NCI-H82 treated with DMSO at 0.1 percent for 48 hours (cell line): ENCODE measurements around the gene PAH.

ENCODE experiments used
- DNase-seq: peaks from one replicate; lab custom pipeline; 2025; ENCODE audit not compliant: unreplicated experiment; lab: John Stamatoyannopoulos, UW

The PAH gene

DNA sequence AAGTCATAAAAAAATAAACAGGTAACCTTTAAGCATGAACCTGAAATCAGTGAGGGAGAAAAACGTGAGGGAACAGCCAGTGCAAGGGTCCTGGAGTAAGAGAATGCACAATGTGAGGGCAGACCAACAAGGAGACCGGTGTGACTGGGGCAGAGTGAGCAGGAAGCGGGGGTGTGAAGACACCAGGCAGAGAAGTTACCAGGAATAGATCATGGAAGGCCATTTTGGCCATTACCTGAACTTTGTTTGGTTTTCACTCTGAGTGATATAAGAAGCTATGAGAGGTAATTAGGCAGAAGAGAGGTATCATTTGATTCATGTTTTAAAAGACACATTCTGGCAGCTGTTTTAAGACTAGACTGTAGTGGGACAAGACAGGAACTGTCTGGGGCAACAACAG lies 15.0 kb downstream of the PAH start:
- no peak for DNase-seq

DNA sequence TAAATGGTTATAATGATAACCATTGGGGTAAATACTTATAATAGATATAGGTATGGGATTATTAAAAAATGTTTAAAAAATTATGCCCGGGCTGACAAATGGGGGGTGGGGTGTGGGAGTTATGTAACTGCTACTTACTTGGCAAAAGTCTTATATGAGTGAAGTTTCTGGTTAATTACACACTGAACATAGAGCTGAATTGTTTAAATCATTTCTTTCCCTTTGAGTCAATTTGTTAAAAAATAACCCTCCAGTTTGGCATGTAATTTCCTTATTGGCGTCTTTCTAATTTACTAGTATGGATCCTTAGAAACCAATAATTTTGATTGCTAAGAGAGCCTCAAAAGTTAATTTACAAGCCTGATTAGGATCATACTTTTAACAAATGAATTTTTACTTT lies 16.7 kb downstream of the PAH start:
- DNase-seq = no peak

DNA sequence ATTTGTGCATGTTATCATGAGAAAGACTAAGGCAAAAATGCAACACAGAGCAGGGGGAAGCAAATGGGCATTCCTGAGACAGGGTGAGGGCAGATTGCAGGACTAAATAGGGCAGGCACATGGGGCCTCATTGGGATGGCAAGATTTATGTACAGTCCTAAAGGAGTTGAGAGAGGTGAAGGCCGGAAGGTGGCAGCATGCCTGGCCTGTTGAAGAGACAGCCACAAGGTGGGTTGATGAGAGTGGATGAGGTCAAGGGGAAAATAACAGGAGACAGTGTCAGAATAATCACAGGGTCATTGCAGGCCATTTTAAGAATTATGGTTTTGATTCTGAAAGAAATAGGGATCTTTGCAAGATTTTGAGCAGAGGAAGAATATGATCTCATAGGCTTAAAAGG lies 21.0 kb downstream of the PAH start:
- no peak for DNase-seq

DNA sequence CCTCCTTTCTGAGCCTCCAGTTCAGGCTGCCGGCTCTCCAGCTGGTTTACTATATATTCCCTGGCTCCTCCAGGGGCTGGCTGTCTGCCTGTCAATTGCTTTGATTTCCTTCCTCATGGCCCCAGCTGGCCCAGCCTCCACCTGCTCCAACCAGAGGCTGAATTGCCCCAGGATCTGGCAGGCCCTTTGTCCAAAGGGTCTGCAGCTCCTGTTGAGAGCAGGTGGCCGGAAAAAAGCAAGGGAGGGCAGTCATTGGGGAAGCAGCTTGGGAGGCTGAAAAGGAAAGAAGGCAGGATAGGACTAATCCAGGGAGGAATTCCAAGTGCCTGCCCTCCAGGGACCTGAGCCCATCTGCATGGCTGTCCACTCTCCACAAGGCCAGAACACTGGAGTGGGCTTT lies 25.3 kb downstream of the PAH start:
- no peak for DNase-seq

DNA sequence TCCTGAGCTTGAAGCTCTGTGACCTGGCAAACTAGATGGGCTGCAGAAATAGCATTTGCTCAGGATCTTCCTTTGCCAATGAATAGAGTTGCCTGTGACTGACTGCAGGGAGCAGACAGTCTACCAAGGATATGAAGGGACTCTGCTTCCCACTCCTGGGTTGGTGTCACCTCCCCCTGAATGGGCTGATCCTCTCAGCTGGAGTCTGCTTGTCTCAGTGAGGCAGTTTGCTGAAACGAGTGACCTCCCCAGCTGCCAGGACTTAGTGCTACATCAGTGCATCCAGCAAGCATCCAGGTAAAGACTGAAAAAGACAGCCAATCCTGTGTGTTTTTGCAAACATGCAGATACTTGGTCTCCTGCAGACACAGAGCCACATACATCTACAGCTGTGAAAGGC lies 28.5 kb downstream of the PAH start:
- DNase-seq = no peak

DNA sequence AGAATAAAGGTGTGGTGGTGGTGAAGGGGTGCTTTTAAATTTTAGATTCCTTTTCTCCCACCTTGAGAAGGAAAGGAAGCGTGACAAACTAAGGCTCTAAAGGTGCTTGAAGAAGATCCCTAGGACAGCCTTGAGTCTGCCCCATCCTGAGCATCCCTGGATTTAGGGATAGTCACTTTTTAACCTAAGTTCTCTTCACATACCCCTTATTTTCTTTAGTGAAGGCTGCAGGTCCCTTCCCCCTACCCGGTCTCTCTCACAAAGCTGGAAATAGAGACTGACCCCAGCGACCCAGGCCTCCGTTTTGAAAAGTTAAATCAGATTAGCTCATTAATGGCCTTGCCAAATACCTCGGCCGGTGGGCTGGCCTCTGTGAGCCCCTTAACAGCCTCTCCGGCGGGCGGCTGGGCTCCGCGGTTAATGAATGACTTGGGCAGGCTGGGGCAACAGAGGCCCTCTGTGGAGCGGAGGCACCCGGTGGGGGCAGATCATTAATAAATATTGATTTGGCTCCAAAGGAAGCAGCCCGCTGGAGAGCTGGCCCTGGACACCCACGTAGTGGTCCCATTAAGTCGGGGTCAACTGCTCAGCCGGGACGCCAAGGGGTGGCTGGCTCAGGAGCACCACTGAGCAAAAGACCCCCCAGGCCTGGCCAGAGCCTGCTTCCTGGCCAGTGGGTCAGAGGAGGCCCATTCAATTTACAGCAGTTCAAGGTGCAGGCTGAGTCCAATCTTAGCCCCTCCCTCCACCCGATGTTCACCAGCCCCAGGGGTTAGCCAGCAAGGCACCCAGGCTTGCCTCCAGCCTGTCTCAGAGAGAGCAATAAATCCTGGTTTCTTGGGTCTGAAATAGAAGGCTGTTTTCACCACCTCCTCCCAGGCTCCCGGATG lies 31.8 kb downstream of the PAH start:
- no peak for DNase-seq

DNA sequence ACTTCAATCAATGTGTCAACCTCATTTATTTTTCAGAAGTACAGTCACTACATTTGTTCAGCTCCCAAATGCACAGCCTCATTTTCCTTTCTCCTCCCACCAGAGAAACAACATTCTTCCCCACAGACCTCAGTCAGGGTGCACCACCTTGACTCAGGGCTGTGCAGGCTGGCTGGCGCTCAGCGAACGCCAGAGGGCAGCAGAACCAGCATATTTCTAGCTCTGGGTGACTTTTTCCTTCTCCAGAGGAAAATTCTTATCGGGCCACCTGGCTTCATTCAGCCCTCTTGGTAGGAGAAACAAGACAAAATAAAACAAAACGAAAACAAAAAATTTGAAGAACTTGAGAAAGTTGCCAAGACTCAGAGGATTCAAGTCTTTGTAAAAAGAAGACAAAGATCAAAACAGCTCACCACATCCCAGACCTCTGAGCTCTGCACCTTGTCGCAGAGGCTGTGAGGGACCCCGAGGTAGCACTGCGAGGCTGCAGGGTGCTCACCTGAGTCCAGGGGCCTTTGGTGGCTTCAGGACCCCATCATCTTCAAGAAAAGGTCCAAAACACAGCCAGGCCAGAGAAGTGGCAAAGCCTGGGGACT lies 33.7 kb downstream of the PAH start:
- peak; percentile 20 for DNase-seq

DNA sequence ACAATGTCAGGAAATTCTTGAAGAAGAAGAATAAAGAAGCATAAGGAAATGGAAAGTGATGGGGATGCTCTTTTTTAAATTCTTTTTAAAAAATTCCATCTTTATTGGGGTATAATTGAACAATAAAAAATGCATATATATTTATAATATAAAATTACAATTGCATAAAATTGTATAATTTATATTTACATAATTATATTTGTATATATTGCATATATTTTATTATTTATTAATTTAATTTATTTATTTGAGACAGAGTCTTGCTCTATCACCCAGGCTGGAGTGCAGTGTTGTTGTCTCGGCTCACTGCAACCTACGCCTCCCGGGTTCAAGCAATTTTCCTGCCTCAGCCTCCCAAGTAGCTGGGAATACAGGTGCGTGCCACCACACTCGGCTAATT lies 36.3 kb downstream of the PAH start:
- no peak for DNase-seq

DNA sequence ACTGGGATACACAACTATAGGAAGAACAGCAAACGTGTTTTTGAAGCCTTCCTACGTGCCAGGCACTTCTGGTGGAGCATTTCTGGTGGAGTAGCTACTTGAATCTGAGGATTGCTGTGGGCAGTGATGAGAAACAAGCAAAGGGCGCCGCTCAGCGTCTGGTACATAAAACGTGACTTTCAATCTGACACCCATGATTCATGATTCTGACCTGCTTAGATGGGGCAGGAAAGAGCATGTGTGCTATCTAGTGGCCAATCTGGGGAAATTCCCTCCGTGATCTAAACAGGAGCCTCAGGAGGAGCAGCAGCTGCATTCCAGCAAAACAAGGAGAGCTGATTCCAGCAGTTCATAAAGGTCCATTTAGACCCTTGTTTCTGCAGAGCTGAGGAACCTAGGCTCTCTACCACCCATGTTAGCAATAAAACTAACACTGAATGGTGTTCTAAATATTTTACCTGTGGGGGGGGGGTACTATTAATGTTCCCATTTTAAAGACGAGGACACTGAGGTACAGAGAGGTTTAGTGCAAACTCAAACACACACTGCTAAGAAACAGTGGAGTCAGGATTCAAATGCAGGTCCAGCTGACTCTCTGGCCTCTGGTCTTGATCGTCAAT lies 37.8 kb downstream of the PAH start:
- DNase-seq = peak; percentile 88

DNA sequence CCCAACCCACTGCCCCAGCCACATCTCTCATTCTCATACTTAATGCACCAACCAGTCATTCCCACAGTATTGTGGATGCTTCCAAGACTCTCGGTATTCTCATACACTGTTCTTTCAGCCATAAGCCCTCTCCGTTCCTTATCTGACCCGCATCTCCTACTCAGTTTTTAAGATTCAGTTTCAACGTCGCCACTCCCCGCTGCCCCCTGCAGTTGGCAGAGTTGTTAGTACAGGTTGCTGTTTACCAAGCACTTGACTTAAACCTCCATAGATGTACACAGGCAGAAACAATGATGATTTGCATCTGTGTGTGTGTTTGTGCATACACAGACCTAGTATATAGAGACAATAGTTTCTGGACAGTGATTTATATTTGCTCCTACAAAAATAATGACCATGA lies 40.2 kb downstream of the PAH start:
- DNase-seq = no peak

DNA sequence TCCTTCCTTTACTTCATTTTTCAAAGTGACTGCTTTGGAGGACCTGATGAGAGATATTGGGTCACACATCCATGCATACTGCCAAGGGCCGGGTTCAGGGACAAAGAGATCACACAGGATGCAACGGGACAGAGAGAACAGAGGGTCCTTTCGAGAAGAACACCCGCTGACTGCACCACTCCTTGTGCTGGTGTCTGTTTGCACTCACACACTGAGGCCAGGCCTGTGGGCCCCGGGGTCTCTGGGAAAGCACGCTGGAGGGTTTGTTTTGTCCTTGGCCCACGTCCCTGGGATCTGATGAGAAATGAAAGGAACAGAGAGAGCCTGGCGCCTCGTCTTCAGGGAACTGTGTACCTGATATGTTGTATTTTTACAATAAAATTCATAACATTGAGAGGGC lies 42.2 kb downstream of the PAH start:
- DNase-seq = no peak

DNA sequence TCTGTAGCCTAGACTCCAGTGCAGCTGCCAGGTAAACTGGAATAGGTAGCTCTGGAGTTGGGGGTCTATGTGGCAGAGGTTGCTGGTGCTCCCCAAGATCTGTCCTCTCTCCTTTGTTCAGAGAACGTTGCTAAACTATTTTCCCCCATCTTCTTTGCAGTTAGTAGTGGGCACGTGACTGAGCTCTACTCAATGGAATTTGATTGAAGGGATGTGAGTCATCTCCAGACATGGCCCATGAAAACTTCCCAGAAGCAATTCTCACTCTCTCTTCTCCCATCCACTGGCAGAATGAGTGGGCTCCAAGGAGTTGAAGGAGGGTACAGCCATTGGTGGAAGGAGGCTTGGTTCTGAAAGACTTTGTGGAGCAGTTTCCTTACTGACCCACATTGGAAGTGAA lies 44.0 kb downstream of the PAH start:
- DNase-seq = no peak

DNA sequence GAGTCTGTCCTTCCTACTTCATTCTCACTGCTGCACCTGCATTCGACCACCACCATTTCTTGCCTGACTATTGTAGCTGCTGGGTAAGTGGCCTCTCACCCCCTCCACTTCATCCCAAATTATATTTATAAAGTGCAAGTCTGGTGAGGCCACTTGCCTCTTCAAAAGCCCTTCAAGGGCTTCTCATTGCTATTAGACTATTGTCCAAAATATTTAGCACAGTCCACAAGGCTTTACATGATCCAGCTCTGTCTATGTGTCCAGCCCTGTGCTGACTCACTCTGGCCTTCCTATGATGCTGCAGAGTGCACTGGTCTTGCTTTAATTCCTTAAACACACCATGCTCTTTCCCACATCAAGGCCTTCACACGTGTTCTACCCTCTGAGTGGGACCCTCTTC lies 46.0 kb downstream of the PAH start:
- no peak for DNase-seq

DNA sequence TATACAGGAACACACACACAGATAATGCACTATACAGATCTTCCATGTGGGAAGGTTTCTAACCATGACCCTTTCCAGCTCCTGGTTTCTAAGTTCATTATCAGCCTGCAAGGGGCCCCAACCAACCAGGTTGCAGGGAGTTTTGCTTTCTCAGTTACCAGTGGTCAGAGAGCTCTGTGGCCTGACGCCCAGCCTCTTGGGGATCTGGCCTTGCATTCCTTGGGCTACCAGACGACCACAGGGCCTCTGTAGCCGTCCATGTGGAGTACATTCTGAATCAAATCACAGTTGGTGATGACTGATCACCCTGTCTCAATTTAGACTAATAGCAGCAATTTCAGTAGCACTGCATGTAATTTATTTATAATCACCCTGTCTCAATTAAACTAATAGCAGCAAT lies 47.5 kb downstream of the PAH start:
- DNase-seq = no peak

DNA sequence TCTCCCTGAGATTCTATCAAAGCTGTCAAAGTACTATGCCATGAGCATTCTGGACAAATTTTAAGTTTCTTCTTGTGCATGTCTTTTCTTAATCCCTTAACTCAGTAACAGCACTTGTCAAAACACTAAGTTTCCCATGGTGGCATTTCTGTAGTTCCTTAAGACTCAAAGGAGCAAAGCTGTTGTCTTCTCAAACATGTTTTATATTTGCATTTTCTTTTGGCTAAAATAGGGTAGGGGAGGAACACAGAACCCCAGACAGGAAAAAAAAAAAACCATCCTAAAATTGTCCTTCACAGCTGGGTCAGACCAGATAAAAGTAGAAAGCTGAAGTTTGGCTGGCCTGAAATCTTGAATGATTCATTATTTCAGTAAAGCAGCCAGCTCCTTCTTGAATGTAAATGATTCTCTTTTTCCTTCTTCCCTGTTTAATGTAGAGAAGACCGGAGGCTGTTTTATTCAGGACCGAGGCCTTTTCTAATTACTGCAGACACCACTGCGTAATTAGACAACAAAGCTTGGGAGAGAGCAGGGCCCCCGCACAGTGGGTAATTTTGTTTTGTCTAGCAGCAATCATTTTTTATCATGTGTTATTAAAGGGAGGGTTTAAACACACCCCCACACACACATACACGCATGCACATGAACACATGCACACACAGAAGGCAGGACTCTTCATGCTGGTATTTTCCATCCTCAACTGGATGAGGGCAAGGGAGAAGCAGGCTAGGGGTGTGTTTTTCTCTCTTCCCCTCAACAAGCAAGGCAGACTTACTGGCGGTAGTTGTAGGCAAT lies 51.0 kb downstream of the PAH start:
- no peak for DNase-seq

DNA sequence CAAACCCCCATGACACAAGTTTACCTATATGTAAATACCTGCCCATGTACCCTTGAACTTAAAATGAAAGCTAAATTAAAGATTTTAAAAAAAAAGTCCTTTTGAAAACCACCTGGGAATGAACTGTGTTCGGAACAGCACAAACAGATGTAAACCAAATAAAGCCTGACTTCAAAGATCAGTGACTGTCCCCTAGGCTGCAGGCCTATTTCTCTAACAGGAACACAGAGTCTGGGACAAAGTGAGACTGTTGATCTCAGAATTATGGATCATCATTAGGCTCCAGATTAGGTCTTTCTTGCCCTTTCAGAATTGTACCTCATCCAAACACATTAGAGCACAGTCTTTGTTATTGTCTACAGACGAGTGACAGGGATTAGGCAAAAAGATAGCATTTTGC lies 54.6 kb downstream of the PAH start:
- no peak for DNase-seq

DNA sequence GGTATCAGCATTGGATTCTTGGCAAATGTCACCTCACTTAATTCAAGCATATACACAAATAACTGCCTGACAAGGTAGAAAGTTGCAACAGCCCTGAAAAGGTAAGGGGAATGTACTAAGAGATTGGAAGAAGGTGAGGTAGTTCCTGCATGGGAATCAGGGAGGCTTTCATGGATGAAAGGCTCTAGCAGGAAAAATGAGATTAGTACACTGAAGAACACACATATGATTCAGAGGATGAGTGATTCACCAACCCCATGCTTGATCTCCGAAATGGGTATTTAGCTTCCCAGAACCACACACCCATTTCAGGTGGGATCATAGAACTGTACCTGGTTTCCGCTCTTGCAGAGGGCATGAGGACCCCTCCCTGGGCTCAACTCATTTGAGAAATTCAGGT lies 65.8 kb downstream of the PAH start:
- DNase-seq = no peak

DNA sequence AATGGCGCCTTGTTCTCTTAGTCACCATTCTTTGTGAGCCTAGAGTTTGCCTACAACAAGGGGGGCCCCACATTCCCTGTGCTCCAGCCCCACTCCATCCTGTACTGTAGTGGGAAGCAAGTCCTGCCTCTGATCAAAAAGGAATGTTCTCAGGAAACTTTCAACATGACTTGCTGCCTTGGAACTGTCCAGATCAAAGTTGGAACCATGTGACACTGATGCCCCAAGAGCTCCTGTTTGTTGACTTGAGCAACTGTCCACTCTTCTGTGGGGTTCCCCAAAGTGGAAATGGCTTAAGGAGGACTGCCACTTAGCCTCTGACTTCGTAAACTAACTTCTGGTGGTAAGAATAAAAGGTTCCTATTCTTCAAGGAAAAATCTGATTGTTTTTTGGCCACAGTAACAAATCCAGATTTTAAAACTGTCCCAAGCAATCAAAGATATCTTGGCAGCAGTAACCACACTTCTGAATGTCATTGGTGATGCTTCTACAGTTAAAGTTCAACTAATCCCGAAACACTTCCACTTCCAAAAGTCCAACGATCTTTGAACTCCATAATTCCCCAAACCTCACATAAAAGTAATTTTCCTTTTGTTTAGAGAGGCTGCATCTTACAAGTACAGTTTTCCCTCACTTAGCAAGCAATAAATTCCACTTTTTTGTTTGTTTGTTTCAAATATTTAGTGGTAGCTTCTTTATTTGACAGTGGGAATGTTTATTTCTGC lies 67.2 kb downstream of the PAH start:
- no peak for DNase-seq

DNA sequence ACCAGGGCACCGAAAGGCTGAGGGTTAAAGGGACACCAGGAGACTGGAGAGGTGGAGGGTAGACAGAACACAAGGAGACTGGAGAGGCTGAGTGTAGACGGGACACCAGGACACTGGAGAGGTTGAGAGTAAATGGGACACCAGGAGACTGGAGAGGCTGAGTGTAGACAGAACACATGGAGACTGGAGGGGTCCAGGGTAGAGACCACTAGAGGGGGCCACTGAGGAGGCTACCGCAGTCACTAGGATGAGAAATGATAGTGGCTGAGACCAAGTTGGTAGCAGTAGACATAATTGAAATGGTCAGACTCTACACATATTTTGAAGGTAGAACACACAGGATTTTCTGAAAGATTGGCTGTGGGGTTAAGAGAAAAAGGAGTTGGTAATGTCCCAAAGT lies 68.2 kb downstream of the PAH start:
- no peak for DNase-seq

DNA sequence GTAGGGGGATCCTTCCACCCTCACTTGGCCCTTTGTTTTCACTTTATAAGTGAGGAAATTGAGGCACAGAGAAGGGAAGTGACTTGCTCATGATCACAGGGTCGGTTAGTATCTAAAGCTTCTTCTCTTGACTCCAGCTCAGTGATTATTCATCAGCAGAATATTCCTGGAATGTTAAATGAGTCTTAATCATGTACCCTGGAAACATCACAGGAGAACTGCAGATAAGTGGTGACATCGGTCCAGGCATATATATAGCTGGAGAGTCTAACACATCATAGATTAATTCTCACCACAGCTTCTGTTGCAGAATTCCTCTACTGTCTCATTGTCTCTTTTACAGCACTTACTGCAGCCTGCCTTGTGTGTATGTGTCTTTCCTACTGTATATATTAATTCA lies 69.9 kb downstream of the PAH start:
- no peak for DNase-seq
